Eye (tissue), 1 donor: ENCODE measurements around the gene HMGCS1.
"Not testable (repeated sequence)": the region's sequence is repeated elsewhere in the genome, so short reads cannot be mapped to it uniquely, and the experiment has no call there.

Source experiments
- DNase-seq: peaks from one replicate; pipeline ENCODE4 v3.0.0-alpha.2; 2015

HMGCS1 gene

DNA sequence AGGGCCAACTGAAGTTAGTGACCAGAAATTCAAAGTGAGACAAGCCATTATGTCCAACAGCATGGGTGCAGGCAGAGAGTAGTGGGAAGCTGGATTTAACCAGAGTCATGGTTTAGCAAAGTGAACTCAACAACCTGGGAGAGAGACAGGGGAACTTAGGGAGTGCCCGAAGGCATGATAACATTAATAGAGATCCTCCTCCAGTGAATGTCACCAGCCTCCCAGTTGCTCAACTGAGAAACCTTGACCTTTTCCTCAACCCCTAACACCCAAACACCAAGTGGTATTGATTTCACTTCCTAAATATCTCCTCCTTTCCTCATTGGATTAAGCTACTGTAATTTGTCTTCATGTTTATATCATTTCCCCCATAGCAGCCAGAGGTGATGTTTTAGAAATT lies 42.6 kb downstream of the HMGCS1 start:
- DNase-seq, result no peak

DNA sequence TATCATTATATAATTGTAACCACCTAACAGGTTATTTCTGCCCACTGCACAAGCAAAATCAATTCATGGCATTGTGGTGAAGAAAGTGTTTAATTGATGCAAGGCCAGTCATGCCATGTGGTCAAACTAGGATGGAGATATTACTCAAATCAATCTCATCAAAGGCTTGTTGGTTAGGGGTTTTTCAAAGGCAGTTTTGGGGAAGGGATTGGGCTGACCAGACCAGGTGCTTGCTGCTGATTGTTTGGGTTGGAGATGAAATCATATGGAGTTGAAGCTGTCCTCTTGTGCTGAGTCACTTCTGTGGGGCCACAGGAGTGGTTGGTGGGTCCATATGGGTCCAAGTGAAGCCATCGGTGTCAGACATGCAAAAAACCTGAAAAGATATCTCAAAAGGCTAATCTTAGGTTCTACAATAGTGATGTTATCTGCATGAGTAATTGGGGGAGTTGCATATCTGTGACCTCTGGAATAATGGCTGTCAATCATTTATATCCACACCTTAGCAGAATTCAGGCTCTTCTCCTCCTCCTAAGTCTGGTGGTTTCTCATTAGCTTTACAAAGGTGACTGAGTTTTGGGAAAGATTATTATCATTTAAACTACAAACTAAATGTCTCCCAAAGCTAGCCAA lies 44.9 kb downstream of the HMGCS1 start:
- no peak for DNase-seq

DNA sequence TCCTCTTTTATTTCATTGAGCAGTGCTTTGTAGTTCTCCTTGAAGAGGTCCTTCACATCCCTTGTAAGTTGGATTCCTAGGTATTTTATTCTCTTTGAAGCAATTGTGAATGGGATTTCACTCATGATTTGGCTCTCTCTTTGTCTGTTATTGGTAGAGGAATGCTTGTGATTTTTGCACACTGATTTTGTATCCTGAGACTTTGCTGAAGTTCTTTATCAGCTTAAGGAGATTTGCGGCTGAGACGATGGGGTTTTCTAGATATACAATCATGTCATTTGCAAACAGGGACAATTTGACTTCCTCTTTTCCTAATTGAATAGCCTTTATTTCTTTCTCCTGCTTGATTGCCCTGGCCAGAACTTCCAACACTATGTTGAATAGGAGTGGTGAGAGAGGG lies 50.9 kb downstream of the HMGCS1 start:
- not testable (repeated sequence) for DNase-seq

DNA sequence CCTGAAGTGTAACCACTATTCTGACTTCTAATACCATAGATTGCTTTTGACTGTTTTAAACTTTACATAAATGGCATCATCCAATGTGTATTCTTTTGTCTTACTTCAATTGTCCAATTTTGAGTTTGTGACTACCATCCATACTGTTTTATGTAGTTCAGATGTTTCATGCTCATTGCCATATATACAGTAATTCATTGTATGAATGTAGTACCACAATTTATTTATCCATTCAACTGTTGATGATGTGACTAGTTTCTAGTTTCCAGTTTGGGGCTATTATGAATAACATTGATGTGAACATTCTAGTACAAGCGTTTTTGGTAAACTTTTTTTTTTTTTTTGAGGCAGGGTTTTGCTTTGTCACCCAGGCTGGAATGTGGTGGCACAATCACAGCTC lies 55.1 kb downstream of the HMGCS1 start:
- no peak for DNase-seq

DNA sequence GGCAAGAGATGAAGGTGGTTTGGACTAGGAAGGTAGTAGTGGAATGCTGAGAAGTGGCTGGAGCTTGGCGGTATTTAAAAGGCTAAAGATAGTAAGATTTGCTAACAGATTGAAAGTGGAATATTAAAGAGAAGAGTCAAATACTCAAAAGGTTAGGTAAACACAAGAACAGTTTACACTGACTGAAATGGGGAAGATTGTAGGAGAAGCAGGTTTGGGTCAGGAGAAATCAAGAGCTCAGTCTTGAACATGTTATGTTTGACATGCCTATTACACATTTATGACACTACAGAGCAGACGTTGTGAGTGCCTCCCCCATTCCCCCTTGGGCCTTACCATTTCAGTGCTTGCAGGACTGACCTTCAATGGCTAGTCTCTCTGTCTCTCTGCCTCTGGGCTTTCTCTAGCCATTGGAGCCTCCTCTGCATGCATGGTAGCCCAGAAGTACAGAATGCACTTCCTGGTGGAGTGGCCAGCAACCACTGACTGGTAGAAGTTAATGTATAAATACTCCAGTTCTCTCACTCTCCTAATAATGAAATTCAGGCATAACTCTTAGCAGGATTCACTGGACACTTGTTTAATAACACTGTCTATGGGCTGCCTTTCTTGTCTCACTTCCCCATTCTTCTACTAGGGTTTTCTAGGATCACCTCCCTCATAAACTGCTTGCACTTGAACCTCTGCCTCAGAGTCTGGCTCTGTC lies 56.8 kb downstream of the HMGCS1 start:
- DNase-seq, result peak; percentile 33

DNA sequence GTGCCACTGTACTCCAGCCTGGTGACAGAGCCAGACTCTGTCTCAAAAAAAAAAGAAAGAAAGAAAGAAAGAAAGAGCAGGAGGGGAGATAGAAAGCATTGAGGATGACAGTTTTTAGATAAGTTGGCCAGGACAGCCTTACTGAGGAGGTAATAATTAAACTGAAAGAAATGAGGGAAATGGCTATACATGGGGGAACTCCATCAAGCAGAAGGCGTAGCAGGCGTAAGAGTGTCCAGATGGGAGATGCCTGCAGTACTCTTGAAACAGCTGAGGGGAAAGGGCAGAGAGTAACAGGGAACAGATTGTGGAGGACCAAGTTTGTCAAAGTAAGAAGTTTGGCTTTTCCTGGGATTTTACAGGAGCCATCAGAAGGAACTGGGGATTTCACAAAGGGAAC lies 57.5 kb downstream of the HMGCS1 start:
- no peak for DNase-seq

DNA sequence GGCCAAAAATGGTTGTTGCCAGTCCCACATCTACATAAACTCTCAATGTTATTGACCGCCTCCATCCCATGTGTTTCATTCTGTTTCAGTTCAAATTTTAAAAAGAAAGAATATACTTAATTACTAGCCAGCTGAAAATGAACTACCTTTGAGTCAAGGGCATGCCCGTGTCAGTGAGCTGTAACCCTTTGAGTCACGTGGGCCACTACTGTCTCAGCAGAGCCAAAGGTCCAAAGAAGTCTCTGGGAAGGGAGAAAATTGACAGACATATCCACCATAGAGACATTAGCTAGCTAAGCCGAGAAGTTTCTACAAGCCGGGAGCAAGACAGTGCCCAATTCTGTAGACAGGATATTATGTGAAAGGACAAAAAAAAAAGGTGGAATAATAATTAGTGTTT lies 61.5 kb downstream of the HMGCS1 start:
- DNase-seq, result no peak

DNA sequence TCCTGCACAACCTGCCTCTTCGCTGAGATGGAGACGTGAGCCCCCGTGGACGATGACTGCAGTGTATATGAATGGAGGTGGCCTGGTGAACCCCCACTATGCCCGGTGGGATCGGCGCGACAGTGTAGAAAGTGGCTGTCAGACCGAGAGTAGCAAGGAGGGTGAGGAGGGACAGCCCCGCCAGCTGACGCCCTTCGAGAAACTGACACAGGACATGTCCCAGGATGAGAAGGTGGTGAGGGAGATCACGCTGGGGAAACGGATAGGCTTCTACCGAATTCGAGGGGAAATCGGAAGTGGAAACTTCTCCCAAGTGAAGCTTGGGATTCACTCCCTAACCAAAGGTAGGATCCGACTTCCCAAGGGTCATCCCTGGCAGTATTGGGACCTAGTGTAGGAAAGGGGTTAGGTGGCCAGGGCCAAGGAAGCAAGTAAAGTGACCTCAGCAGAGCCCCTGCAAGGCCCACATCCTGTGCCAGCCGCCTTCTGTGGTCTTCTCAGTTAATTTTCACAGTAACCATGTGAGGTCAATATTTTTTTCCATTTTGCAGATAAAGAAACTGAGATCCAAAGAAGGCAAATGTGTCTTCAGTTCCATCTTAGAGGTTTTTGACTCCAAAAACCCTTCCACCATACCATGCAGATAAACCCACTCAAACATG lies 67.4 kb downstream of the HMGCS1 start:
- DNase-seq, result no peak

DNA sequence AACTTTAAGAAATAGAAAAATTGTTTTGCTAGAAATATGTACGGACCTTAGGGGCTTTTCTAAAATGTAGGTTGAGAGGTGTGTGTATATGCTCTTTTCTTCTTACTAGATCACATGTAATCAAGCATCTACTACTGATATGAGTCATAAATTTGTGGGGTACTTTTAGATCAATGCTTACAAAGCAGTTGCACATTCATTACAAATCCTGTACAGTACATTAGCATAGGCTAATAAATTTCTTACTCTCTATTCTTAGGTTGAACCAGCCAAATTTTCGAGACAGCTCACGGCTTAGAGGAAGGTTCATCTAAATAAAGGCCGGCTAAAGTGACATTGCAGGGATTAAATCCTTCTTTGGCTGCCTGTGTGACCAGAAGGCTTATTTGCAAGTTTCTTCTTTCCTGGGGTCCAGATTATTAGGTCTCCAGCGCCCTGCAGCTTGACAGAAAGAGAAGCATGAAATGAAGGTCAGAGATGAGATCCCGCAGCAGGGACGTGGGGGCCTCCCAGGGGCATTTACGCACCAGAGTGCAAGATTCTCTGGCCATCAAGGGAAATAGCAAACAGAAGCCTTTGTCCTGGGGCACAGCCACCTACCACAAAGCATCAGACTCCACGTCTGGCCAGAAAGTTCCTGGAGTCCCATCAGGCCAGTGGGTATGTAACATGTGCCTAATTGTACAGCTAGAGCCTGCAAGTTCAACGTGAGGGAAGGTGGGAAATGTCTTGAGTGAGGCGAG lies 68.2 kb downstream of the HMGCS1 start:
- peak; percentile 30 for DNase-seq

DNA sequence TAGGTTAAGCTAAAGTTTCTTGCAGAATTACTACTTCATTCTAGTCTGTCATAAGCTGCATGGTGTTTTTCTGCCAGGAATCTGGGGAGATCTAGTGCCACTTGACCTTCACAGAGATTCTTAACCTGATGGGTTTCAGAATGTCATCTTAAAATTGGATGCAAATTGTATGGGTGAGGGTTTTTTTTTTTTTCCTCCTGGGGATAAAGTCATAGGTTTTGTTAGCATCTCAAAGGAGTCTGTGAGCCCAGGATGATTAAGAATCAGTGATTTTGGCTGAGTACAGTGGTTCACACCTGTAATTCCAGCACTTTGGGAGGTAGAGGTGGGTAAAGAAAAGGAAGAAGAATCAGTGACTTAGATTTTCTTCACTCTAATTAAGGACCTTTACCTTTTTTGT lies 69.9 kb downstream of the HMGCS1 start:
- DNase-seq, result no peak

DNA sequence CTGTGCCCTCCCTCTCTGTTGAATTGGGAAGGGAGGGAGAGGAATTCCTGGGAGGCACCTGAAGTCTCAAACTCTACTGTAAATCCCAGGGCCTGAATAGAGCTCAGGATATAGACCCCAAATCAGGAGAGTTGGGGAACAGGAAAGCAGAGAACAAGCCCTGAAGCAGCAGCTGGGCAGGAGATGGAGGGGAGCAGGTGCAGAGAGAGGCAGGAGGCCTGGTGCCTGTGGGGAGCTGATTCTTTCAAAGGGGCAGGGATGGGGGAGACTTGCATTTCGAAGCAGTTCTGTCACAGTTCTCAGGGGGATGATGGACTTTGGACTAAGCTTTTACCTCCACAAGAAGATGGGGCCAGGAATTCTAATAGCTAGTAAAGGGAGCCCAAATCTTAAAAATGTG lies 71.0 kb downstream of the HMGCS1 start:
- DNase-seq, result no peak
